GM12865 (cell line): Measurements from ENCODE around the gene PDRG1.
"Not testable (repeated sequence)": the region's sequence is repeated elsewhere in the genome, so short reads cannot be mapped to it uniquely, and the experiment has no call there.

ENCODE experiments used
- DNase-seq: peaks from one replicate; pipeline ENCODE4 v3.0.0; 2010; ENCODE audit warnings: low read depth
- H3K4me3 ChIP-seq: 2 replicates; pipeline ENCODE4 v1.5.1; 2011; ENCODE audit warnings: mild to moderate bottlenecking, low read depth, low read length, control low read depth
- TF ChIP-seq, protein P1 (sequence below): IDR thresholded peaks from 2 replicates; pipeline ENCODE4 v1.5.1; 2011; ENCODE audit warnings: low read length, control low read depth, low read depth, inconsistent platforms; ENCODE audit not compliant: insufficient read depth; ENCODE audit errors: missing control alignments

PDRG1 gene

DNA sequence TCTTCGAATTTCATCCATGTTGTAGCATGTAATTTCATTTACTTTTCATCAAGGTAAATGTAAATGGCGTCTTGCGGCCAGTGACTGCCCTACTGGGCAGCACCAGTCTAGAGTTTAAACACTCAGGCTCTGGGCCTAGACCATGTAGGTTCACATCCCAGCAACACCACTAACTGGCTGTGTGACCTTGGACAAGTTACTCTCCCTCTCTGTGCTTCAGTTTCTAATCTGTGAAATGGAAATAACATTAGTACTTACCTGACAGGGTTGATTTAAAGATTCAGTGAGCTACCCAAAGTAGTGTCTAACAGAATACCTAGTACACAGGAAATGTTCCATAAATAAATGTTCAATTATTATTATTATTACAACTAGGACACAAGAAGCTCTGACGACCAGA lies 29.3 kb downstream of the PDRG1 start:
- TF ChIP-seq, protein P1, sequence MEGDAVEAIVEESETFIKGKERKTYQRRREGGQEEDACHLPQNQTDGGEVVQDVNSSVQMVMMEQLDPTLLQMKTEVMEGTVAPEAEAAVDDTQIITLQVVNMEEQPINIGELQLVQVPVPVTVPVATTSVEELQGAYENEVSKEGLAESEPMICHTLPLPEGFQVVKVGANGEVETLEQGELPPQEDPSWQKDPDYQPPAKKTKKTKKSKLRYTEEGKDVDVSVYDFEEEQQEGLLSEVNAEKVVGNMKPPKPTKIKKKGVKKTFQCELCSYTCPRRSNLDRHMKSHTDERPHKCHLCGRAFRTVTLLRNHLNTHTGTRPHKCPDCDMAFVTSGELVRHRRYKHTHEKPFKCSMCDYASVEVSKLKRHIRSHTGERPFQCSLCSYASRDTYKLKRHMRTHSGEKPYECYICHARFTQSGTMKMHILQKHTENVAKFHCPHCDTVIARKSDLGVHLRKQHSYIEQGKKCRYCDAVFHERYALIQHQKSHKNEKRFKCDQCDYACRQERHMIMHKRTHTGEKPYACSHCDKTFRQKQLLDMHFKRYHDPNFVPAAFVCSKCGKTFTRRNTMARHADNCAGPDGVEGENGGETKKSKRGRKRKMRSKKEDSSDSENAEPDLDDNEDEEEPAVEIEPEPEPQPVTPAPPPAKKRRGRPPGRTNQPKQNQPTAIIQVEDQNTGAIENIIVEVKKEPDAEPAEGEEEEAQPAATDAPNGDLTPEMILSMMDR = no peak
- no peak for DNase-seq
- no peak overlapping the region for H3K4me3 ChIP-seq

DNA sequence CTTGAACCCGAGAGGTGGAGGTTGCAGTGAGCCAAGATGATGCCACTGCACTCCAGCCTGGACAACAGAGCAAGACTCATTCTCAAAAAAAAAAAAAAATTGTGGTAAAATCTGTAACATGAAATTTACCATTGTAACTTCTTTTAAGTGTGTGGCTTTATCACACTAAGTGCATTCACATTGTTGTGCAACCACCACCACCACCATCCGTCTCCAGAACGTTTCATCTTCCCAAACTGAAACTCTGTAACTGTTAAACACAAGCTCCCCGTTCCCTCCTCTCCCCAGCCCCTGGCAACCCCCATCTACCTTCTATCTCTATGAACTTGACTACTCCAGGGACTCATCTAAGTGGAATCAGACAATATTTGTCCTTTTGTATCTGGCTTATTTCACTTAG lies 29.7 kb downstream of the PDRG1 start:
- no peak for DNase-seq
- TF ChIP-seq, protein P1 = no peak
- no peak overlapping the region for H3K4me3 ChIP-seq

DNA sequence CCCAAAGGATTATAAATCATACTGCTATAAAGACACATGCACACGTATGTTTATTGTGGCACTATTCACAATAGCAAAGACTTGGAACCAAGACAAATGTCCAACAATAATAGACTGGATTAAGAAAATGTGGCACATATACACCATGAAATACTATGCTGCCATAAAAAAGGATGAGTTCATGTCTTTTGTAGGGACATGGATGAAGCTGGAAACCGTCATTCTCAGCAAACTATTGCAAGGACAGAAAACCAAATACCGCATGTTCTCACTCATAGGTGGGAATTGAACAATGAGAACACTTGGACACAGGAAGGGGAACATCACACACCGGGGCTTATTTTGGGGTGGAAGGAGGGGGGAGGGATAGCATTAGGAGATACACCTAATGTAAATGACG lies 30.4 kb downstream of the PDRG1 start:
- DNase-seq, H3K4me3 ChIP-seq: not testable (repeated sequence)

DNA sequence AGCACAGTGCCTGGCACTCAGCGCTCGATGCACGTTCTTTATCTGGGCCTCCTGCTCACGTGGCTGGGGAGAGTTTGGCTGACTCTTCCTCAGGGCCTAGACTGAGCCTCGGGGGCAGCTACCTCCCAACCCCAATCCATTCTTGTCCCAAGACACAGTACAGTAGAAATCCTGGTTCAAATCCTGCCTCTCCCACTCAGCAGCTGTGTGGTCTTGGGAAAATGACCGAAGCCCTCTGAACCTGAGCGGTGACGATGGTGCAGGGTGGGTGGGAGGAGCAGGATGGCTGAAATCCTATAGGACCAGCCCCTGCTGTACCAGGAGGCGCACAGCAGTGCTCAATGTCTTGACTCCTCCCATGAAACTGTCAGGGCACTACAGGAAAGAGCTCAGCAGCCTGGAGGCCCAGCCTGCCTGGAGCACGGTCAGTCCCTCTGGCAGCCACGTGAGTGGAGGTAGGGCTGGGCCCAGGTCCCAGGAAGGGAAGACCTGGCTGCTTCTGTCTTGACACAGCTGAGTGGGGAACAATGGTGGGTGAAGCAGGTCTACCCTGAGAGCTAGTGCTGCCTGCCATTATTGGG lies 31.5 kb downstream of the PDRG1 start:
- H3K4me3 ChIP-seq = no peak overlapping the region
- TF ChIP-seq, protein P1 = no peak
- no peak for DNase-seq

DNA sequence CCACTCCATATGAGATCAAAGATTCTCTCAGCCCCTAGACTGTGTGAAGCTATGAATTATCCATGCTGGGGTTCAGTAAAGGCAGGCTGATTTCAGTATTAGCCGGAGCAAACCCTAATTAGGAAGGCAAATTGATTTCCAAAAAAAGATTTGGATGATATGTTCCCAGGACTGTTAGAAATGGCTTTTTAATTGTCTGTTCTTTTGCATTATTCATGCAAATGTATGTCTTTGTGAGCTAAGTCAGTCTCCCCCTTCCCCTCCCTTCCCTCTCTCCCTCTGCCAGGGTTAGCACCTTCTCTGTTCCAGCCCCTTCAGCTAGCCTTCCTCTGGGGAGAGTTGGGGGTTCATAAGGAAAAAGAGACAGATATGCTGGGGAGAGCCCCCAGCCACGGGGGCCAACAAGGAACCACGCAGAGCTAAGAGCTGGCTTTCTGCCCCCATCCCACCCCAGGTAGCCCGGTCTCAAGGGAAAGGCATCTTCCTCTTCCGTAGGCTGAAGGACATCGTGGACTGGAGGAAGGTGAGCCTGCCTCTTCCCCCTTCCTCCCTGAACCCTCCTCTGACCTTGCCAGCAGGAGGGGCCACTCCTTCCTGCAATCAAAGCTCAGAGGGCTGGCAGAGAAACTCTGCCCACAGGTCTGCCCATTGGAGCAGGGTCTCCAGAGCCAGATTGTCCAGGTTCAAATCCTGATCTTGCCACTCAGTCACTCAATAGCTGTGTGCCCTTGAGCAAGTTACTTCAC lies 32.3 kb downstream of the PDRG1 start:
- no peak for DNase-seq
- H3K4me3 ChIP-seq = no peak overlapping the region
- TF ChIP-seq, protein P1 = no peak

DNA sequence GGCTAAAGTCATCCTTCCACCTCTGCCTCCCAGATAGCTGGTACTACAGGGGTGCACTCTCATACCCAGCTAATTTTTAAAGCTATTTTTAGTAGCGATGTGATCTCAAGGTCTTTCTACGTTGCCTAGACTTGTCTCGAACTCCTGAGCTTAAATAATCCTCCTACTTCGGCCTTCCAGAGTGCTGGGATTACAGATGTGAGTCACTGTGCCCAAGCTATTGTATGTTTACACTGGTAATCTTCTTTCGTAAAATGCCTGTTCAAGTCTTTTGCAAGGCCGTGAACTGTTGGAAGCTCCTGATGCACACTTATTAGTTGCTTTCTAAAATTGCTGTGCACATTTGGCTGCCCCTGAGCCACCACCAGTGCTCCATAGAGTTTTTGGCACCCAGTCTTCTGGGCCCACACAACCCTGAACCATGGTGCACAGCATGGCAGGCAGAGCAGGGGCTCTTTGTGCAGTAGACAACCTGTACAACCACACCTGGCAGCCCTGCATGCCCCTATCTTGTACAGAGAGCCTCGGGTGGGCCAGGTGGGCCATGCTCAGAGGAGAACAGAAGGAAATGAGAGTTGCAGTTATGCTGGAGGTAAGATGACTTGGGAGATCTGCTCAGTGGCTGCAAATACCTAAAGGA lies 33.3 kb downstream of the PDRG1 start:
- TF ChIP-seq, protein P1 = no peak
- no peak for DNase-seq
- H3K4me3 ChIP-seq = no peak overlapping the region

DNA sequence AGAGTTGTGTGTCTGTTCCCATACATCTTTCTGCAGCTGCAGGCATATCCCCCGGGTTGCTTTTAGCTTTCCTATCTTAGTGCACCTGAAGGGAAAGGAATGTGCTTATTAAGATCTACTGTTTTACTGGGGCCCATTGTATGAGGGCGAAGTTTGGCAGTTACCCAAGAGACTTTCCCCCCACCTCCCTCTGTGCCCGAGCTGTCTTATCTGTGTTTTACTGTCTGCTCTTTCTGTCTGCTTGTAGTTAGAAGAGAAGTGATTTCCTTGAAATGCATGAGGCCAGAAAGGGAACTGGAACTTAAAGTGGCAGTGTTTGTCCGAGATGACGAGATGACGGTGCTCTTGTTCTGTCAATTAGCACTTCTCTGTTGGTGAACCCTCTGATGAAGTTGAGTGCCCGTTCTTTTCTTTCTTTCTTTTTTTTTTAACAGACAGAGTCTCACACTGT lies 33.9 kb downstream of the PDRG1 start:
- not testable (repeated sequence) for DNase-seq, H3K4me3 ChIP-seq
